HepG2 (cell line): ENCODE data around the gene ANO1. TPM values are rescaled to one million over a fixed set of nuclear protein-coding genes. Genes with fewer than 3 reads are reported as not detected.

Experiments
- ATAC-seq: fragments of 200-7000 bp; cut with Tn5 transposase; 3 replicates; pipeline ENCODE4 v1.9.1; 2020; ENCODE audit warnings: mild to moderate bottlenecking, moderate library complexity
- BruUV-seq: library from RNA; stranded (reverse); fragments of 400-500 nt; replicated peaks from 2 replicates; lab custom pipeline; 2021; lab: Mats Ljungman, UMichigan
- CTCF ChIA-PET: fragments of 300-600 bp; formaldehyde crosslinking; extraction: SDS; loops from one replicate; lab custom pipeline; 2021; ENCODE audit warnings: low total read pairs, inconsistent platforms, low intra/inter-chr PET ratio; lab: Yijun Ruan, JAX
- POLR2A ChIA-PET: fragments of 350-600 bp; sonication (Branson Sonifier 250); formaldehyde crosslinking; loops from one replicate; lab custom pipeline; 2020; ENCODE audit warnings: antibody characterized with exemption, inconsistent platforms; lab: Yijun Ruan, JAX
- DNase-seq: peaks from one replicate; pipeline ENCODE4 v3.0.0-alpha.2; 2015; ENCODE audit warnings: low spot score
- FAIRE-seq: peaks from 3 replicates; lab custom pipeline; 2011; peaks lifted over from hg19 to GRCh38; lab: Jason Lieb, UNC
- H2AFZ ChIP-seq: one replicate; pipeline ENCODE4 v1.6.1; 2011; ENCODE audit warnings: low read length, inconsistent platforms
- H3K27ac ChIP-seq: fragments of 300-600 bp; 3 replicates; pipeline ENCODE4 v1.8.0; 2011; ENCODE audit warnings: mixed run types, mild to moderate bottlenecking, mixed read lengths, low read length, inconsistent platforms; ENCODE audit not compliant: insufficient read depth; ENCODE audit errors: extremely low read length
- H3K27me3 ChIP-seq, 2 experiments: fragments of 200-600 bp in 1 of 2; 2 replicates in 1 of 2; 3 replicates in 1 of 2; pipeline versions ENCODE4 v1.6.0 to v1.8.0; 2011; ENCODE audit warnings: low read length in 2 of 2, mild to moderate bottlenecking in 2 of 2, moderate library complexity in 2 of 2, inconsistent platforms in 1 of 2; ENCODE audit not compliant: insufficient read depth in 2 of 2, control insufficient read depth in 1 of 2
- H3K36me3 ChIP-seq, 2 experiments: fragments of 200-600 bp in 1 of 2; replicated peaks in 1 of 2; 2 replicates in 1 of 2; 3 replicates in 1 of 2; pipeline versions ENCODE4 v1.5.1 to v1.8.0; 2011; ENCODE audit warnings: low read length in 2 of 2, inconsistent platforms in 1 of 2; ENCODE audit not compliant: insufficient read depth in 2 of 2, control insufficient read depth in 1 of 2
- H3K4me1 ChIP-seq: 2 replicates; pipeline ENCODE4 v1.5.1; 2012; ENCODE audit warnings: low read length, inconsistent platforms; ENCODE audit not compliant: insufficient read depth
- H3K4me2 ChIP-seq: 2 replicates; pipeline ENCODE4 v1.6.0; 2011; ENCODE audit warnings: low read depth, low read length, inconsistent platforms
- H3K4me3 ChIP-seq, 3 experiments: fragments of 200-600 bp in 1 of 3; sonication (generic), shearing (Covaris generic) in 1 of 3; replicated peaks in 1 of 3; 2 replicates each; pipeline ENCODE4 v1.5.1; 2011 to 2016; ENCODE audit warnings: low read length in 3 of 3, inconsistent platforms in 2 of 3, low read depth in 2 of 3, mild to moderate bottlenecking in 2 of 3, control low read depth in 1 of 3, mixed read lengths in 1 of 3; ENCODE audit not compliant: insufficient read depth in 1 of 3
- H3K79me2 ChIP-seq: one replicate; pipeline ENCODE4 v1.6.1; 2011; ENCODE audit warnings: low read length, inconsistent platforms; ENCODE audit not compliant: insufficient read depth
- H3K9ac ChIP-seq: 2 replicates; pipeline ENCODE4 v1.6.0; 2011; ENCODE audit warnings: mild to moderate bottlenecking, low read depth, low read length, inconsistent platforms; ENCODE audit not compliant: insufficient read depth
- H3K9me3 ChIP-seq: 2 replicates; pipeline ENCODE4 v1.5.1; 2012; ENCODE audit warnings: mild to moderate bottlenecking, low read length
- H4K20me1 ChIP-seq: 2 replicates; pipeline ENCODE4 v1.6.0; 2011; ENCODE audit warnings: inconsistent platforms, mild to moderate bottlenecking, low read length, moderate library complexity; ENCODE audit not compliant: insufficient read depth
- ATF3 ChIP-seq: sonication (generic); formaldehyde crosslinking; IDR thresholded peaks from 2 replicates; pipeline ENCODE4 v1.4.0; 2020; ENCODE audit warnings: missing genetic modification reagents
- BHLHE40 ChIP-seq: IDR thresholded peaks from 2 replicates; pipeline ENCODE4 v1.6.1; 2011; ENCODE audit warnings: low read length, improper control_type of control experiment
- FOSL2 ChIP-seq: sonication (generic); formaldehyde crosslinking; IDR thresholded peaks from 2 replicates; pipeline ENCODE4 v1.4.0; 2020; ENCODE audit warnings: missing genetic modification reagents
- NCOA5 ChIP-seq: sonication (generic); formaldehyde crosslinking; IDR thresholded peaks from 2 replicates; pipeline ENCODE4 v1.4.0; 2020; ENCODE audit warnings: missing genetic modification reagents
- TBX3 ChIP-seq: fragments of 450-650 bp; IDR thresholded peaks from 2 replicates; pipeline ENCODE4 v1.6.1; 2017; ENCODE audit warnings: antibody characterized with exemption, mild to moderate bottlenecking, inconsistent platforms, borderline replicate concordance
- ZNF382 ChIP-seq: sonication (generic); formaldehyde crosslinking; IDR thresholded peaks from 2 replicates; pipeline ENCODE4 v1.5.0; 2020; ENCODE audit warnings: missing genetic modification reagents, mild to moderate bottlenecking, borderline replicate concordance
- ZNF629 ChIP-seq: sonication (generic); formaldehyde crosslinking; conservative IDR thresholded peaks from 2 replicates; pipeline ENCODE4 v1.5.0; 2020; ENCODE audit warnings: missing genetic modification reagents
- ZNF790 ChIP-seq: sonication (generic); formaldehyde crosslinking; IDR thresholded peaks from 2 replicates; pipeline ENCODE4 v1.8.0; 2022; ENCODE audit warnings: missing genetic modification reagents, mild to moderate bottlenecking, borderline replicate concordance
- WGBS: methylation state at CpG from one replicate; pipeline ENCODE4 v1.1.6; 2017; ENCODE audit warnings: low lambda C conversion rate; 5-methylcytosine and 5-hydroxymethylcytosine counted together
- in situ Hi-C: cut with HindIII; loops from 2 replicates; pipeline ENCODE4 v1.10.0; 2017; ENCODE audit warnings: low pct_unique_long_range_greater_than_20kb; ENCODE audit not compliant: extremely low pct_ligation_motif_present
- intact Hi-C: fragments of 100-400 bp; cut with micrococcal nuclease; formaldehyde crosslinking; loops from one replicate; pipeline ENCODE4 v1.10.0; 2022; ENCODE audit not compliant: unreplicated experiment
- polyA plus RNA-seq, 8 experiments: library from polyadenylated mRNA; depleted of rRNA in 3 of 8; stranded (reverse) in 7 of 8; unstranded in 1 of 8; fragments of >200 nt; fragmentation: Illumina TruSeq in 4 of 8; extraction: Trizol in 4 of 8; gene quantifications; 2 replicates each; pipeline versions ENCODE4 v1.2.1 to v1.2.3, GENCODE V29; 2011 to 2016; ENCODE audit warnings: low read depth in 4 of 8, missing spikeins in 1 of 8, mixed read lengths in 1 of 8; ENCODE audit not compliant: insufficient read depth in 1 of 8
- small RNA-seq, 3 experiments: library from RNA; depleted of rRNA; stranded (forward); fragments of <200 nt; gene quantifications; one replicate each; pipeline ENCODE3, GENCODE V24; 2012; ENCODE audit warnings: low read depth in 2 of 3, low replicate concordance in 1 of 3; ENCODE audit not compliant: insufficient read length in 3 of 3, insufficient read depth in 2 of 3
- total RNA-seq, 5 experiments: library from RNA; depleted of rRNA; stranded (reverse); fragments of >200 nt; fragmentation: Illumina TruSeq; extraction: Trizol; gene quantifications; 2 replicates each; pipeline ENCODE4 v1.2.3, GENCODE V29; 2016; ENCODE audit warnings: low read depth in 1 of 5

ANO1 gene
- total and polyA plus RNA-seq, 2 of the 13 experiments (the other 11 are each of a cell fraction or from before 2014, with no cell fraction given): not detected

GRCh38 chr11:70233511-70233934, 155.4 kb downstream of the ANO1 start:
- Histone ChIP-seq H3K4me3 (no peak overlapping the region), H3K9me3 (no peaks in the 10 kb centered on the region), H2AFZ (no peak overlapping the region), H3K36me3 (no peaks in the 10 kb centered on the region), H3K4me1 (peaks cover 22% of the 10 kb centered on the region), H3K27ac (no peak overlapping the region), H3K4me2 (no peak overlapping the region), H3K79me2 (no peaks in the 10 kb centered on the region), H3K9ac (no peak overlapping the region), H3K27me3 (peaks cover 9 to 18% of the 10 kb centered on the region in 2 experiments; a peak in 4 of 5 replicates), H4K20me1 (no peaks in the 10 kb centered on the region)
- ATAC-seq (peak; percentile 43), DNase-seq (peak; percentile 58), FAIRE-seq (no peak)
- BruUV-seq: no TSS peak
- ChIA-PET CTCF (no interaction called here), POLR2A (no interaction called here)
- WGBS: 0% methylated on average over 5 of the region's 11 CpGs
- TF ChIP-seq TBX3: 0 out of 2 replicates have a peak, but pooled peaks have one; percentile 57
- TF ChIP-seq ZNF382 (CRISPR knock-in tag): no peak
- TF ChIP-seq BHLHE40: 0 out of 2 replicates have a peak, but pooled peaks have one; percentile 14
- no peak for TF ChIP-seq ZNF790 (CRISPR knock-in tag)
- no peak for TF ChIP-seq NCOA5 (CRISPR knock-in tag)
- TF ChIP-seq FOSL2: peak; percentile 65
- in situ Hi-C loops (no loop called here), intact Hi-C loops (no loop called here)

GRCh38 chr11:70233962-70234361, 155.8 kb downstream of the ANO1 start:
- no peak overlapping the region for H2AFZ ChIP-seq
- H3K36me3 ChIP-seq: no peaks in the 10 kb centered on the region
- 72% methylated on average over 7 of the region's 9 CpGs for WGBS
- H3K4me2 ChIP-seq: no peak overlapping the region
- peaks cover 9 to 18% of the 10 kb centered on the region in 2 experiments; a peak in 4 of 5 replicates for H3K27me3 ChIP-seq
- no peak overlapping the region for H3K9ac ChIP-seq
- ChIA-PET CTCF (no interaction called here), POLR2A (no interaction called here)
- intact Hi-C loops (no loop called here), in situ Hi-C loops (no loop called here)
- no peaks in the 10 kb centered on the region for H3K9me3 ChIP-seq
- peaks cover 22% of the 10 kb centered on the region for H3K4me1 ChIP-seq
- ATAC-seq (no peak), DNase-seq (no peak), FAIRE-seq (no peak)
- no peak overlapping the region for H3K4me3 ChIP-seq
- BruUV-seq: no TSS peak
- H3K27ac ChIP-seq: no peak overlapping the region
- H3K79me2 ChIP-seq: no peaks in the 10 kb centered on the region
- H4K20me1 ChIP-seq: no peaks in the 10 kb centered on the region
- TF ChIP-seq ZNF629 (CRISPR knock-in tag) (peak; percentile 64; the same call in 1 of the 2 replicates), ATF3 (no peak)

Small RNA genes lying within 50 kb of the gene (small RNA-seq; reads per million reads assigned to genes)
- gene RNU6-1175P: 0 reads per million in 3 experiments

Other genes starting within 250 kb of the ANO1 start
- 21.4 and 22.2 TPM in 2 replicates for gene FADD, start 125.0 kb downstream of the ANO1 start, total RNA-seq (2016; rRNA removed; fragmentation: Illumina TruSeq; extraction: Trizol)
- 14.2 and 14.9 TPM in 2 replicates for gene FADD, start 125.0 kb downstream of the ANO1 start, polyA plus RNA-seq (2011; rRNA removed)
- 27.3 and 29.9 TPM in 2 replicates for gene PPFIA1, start 192.4 kb downstream of the ANO1 start, total RNA-seq (2016; rRNA removed; fragmentation: Illumina TruSeq; extraction: Trizol)
- 45.2 and 48.0 TPM in 2 replicates for gene PPFIA1, start 192.4 kb downstream of the ANO1 start, polyA plus RNA-seq (2011; rRNA removed)